ENCODE results near the gene ALOX12B.

DNA sequence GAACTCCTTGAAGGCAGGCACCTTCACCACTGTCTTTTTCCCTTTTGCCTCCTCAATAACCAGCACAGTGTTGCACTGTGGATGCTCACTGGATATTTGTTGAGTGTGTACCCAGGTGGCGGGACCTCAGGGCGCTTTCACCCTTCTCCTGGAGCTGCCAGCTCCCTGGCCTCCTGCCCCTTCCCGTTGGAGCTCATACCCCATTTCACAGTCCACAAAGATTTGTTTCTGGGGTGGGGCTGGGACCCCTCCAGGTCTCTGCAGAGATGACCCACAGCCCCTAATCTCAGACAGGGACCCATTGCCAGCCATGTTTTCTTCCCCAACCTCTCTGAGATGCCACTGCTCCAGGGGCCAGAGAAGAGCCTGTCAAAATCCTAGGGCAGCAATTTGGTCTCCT lies 12.4 kb downstream of the ALOX12B start:
- TF ChIP-seq, protein P1, sequence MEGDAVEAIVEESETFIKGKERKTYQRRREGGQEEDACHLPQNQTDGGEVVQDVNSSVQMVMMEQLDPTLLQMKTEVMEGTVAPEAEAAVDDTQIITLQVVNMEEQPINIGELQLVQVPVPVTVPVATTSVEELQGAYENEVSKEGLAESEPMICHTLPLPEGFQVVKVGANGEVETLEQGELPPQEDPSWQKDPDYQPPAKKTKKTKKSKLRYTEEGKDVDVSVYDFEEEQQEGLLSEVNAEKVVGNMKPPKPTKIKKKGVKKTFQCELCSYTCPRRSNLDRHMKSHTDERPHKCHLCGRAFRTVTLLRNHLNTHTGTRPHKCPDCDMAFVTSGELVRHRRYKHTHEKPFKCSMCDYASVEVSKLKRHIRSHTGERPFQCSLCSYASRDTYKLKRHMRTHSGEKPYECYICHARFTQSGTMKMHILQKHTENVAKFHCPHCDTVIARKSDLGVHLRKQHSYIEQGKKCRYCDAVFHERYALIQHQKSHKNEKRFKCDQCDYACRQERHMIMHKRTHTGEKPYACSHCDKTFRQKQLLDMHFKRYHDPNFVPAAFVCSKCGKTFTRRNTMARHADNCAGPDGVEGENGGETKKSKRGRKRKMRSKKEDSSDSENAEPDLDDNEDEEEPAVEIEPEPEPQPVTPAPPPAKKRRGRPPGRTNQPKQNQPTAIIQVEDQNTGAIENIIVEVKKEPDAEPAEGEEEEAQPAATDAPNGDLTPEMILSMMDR (IDR thresholded peaks at IDR 0.05) = no peak
- TF ChIP-seq POLR2A (IDR thresholded peaks at IDR 0.05) = no peak

All from esophagus squamous epithelium (tissue), 4 donors.